ENCODE results near the gene RASSF5.

RASSF5 gene

GRCh38 chr1:206554211-206554610, 46.9 kb downstream of the RASSF5 start:
- DNase-seq: no peak

- no peak for DNase-seq
These were observed 47.6 kb downstream of the RASSF5 start for GRCh38 chr1:206554701-206555472.

GRCh38 chr1:206555473-206555935, 48.2 kb downstream of the RASSF5 start:
- DNase-seq: no peak

DNA sequence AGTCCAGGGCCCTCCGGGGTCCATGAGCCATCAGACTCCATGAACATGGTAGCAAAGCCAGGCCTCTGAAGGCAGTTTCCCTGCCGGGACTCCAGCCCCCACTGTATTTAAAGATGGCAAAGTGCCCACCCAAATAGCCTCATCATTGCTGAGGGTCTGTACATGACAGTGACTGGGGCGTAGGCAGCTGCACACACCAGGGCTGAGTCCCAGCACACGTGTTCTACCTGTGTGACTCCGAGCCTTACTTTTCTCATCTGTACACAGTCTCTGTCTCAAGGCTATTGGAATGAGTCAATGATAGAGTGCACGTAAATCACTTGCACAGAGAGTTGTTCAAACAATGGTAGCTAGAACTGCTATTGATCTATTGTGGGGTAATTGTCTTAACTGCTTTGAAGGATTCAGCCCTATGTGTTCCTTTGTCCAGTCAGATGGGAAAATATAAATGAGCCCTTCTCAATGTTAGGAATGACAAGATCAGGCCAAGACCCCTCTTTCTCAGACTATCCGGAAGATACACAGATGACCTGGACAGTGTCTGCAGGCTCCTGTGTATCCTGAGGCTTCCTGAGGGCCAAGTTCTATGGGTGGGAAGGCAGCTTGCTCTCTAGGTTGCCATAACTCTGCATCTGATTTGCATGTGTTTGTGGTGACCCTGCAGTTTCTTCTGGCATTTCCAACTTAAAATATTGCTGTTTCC, 48.9 kb downstream of the RASSF5 start:
- DNase-seq: no peak

GRCh38 chr1:206556750-206557635, 49.7 kb downstream of the RASSF5 start:
- DNase-seq: peak; percentile 87

DNA sequence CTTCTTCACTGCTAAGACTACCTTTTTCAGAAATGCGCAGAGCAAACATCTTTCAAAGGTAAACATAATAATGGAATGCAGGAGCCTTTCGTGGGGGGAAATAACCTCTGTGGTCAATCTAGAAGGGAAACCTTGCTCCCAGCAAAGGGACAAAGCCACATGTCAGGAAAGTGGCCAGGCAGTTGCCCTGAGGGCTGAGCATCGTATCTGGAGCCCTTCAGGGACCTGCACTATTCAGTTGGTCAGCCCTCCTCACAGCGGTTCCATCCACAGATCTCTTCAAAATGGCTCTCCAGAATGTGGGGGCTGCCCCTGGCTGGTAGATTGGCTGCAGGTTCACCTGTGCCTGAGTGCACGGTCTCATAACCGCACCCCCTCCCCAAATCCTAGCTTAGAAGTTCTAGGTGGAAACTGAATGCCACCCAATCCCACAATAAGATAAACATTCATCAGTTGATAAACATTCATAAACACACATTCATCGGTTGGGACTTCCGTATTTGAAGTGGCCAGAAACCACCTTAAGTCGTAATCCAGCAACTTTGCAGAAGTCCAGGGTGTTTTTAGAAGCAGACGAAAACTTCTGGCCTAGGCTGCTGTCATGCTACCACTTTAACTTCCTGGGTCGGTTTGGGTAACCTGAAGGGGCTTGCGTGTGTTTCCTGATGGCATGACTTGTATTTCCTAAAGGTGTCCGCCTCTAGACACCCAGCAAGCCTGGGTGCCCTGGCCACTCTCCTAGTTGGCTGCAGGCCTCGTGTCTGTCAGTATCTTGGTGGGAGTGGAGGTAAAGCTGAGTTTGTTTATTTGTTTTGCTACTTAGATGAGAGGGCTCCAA, 50.5 kb downstream of the RASSF5 start:
- no peak for DNase-seq

DNA sequence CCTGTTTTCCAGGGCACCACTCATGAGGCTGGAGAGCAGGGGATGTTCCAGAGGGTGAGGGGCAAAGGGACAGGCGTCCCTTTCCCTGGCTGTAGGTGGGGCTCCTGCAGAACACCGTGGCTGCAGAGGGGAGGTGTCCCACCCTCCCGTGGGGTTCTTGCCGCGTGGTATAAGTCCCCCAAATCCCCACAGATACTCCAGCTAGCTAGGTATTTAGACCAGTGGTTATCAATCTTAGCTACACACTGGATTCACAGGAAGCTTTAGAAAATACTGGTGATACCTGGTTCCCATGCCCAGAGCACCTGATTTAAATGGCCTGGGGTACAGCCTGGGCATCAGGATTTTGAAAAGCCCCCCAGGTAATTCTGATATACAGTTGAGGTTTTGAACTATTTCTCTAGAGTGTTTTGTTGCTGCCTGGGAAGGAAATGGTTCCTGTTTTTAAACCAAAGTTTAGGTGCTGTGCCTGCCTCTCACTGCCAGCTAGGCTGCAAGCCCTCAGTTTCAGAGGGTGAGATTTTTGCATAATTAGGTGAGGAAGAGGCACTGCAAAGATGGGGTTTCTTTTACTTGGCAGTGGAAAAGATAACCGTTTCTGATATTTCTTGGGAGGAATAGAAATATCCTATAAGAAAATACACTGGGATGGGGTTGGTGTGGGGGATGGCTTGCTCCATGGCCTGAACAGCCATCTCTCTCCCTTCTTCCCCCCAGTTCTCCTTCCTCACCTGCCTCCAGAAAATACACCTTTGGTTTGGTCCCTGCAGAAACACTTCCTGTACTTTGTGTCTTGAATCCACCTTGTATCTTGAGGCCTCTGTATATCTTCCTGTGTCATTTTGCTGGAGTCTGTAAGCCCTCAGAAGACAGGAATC, 51.7 kb downstream of the RASSF5 start:
- DNase-seq: no peak

DNA sequence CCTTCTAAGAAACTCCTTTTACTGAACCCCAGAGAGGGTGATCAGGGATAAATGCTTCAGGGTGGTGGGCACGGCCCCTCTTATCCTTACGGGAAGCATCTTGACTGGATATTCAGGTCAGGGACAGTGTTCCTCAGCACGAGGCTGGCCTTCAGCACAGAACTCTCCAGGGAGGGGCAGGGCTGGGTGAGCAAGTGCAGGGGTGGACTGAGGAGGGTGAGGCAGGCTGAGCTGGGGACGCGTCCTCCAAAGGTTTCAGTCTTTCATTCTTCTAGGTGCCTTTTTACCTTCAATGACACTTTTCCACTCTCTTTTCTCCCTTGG, 52.3 kb downstream of the RASSF5 start:
- DNase-seq: no peak

- no peak for DNase-seq
These were observed 52.8 kb downstream of the RASSF5 start for GRCh38 chr1:206560007-206560716.

DNA sequence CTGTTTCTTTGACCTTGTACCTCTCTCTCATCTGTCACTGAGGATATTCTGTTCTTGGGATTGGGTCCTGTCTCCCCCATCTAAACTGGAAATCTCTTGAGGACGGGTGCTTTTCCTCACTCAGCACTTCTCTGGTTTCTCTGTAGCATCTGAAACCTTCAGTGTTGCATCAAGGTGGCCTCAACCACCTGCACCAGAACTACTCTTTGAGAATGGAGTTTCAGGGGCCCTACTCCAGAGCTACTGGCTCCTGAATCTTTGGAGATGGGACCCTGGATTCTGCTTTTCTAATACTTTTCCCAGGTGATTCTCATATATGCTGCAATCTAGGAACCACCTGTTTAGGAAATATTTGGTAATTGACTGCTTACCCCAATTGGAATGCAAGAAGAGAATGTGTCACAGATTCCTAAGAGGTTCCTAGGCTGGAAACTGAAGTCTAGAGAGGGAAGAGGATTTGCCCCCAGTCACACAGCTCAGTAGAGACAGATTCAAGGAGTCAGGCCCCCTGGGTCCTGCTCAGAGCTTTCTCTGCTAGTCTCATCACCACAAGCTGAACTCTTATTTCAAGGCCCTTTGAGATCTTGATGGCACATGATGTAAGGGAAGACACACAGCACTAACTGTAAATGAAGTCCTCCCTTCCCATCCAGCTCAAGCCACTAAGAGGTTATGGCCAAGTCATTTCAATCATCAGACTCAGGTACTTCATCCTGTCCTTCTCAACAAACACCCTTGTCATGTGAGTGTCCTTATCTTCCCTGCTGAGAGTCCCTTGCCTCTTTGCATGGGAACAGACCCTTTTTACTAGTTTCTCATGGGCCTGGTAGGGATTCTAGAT, 56.3 kb downstream of the RASSF5 start:
- no peak for DNase-seq

GRCh38 chr1:206565995-206566394, 58.7 kb downstream of the RASSF5 start:
- no peak for DNase-seq

GRCh38 chr1:206566999-206567398, 59.7 kb downstream of the RASSF5 start:
- DNase-seq: no peak

DNA sequence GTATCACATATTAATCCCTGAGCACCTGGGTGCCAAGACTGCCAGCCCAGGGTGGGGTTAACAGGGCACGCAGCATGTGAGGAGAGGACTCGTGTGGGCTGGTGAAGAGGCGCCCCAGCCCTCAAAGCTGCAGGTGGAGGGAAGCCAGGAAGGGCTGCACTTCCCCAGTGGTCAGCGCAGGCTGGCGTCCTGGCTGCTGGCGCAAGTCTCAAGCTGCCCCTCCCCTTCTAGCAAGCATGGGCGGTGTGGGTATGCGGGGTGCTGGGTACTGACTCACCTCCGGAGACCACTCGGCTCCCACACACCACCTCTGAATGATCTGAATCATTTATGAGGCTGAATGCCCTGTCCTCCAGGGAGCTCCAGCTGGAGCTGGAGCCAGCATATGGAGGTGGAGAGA, 60.9 kb downstream of the RASSF5 start:
- DNase-seq: no peak

- DNase-seq: no peak
These were observed 61.5 kb downstream of the RASSF5 start for GRCh38 chr1:206568779-206569352.

- no peak for DNase-seq
These were observed 62.2 kb downstream of the RASSF5 start for GRCh38 chr1:206569556-206569955.

DNA sequence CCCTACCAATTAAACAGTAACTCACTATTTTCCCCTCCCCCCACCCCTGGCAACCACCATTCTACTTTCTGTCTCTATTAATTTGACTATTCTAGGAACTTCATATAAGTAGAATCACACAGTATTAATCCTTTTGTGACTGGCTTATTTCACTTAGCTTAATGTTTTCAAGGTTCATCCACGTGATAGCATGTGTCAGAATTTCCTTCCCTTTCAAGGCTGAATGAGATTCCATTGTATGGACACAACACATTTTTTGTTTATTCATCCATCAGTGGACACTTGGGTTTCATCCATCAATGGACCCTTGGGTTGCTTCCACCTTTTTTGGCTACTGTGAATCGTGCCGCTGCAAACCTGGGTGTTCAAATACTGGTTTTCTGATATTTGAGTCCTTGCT, 63.2 kb downstream of the RASSF5 start:
- no peak for DNase-seq

DNA sequence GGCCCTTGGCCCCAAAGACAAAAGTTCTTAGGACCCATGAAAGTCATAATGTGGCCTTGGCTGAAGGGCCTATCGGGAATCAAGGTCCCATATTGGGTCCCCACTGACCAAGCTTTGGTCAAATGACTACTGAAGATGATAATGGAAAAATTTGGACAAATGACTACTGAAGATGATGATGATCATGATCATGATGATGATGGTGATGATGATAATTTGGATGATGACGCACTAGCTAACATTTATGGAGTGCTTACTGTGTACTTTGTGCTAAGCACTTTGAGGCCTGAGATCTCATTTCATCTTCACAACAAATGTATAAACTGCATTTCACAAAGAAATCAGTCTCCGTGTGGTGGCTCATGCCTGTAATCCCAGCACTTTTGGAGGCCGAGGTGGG, 65.5 kb downstream of the RASSF5 start:
- DNase-seq: no peak

DNA sequence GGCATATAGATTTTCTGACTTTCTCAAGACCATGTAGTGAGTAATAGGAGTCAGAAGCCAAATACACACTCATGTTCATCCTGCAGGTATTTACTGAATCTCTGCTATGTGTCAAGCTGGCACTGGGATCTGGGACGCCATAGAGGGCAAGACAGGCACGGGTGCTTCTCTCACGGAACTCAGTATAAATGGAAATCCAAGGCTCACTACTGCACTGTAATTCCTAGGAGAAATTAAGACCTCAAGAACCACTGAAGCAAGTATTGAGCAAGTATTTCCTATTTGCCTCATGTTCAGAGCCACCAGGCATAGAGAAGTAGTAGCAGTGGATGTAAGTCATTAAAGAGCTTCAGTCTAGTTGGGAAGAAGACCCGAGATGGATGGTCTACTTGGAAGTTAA, 66.0 kb downstream of the RASSF5 start:
- no peak for DNase-seq

- no peak for DNase-seq
These were observed 66.4 kb downstream of the RASSF5 start for GRCh38 chr1:206573762-206574161.
